Activated T-cell treated with anti-CD3 and anti-CD28 coated beads for 1 hour (primary cell): Measurements from ENCODE around the gene EXT2.

ENCODE experiments used
- DNase-seq: peaks from one replicate; pipeline ENCODE4 v3.0.0-alpha.2; 2020; ENCODE audit warnings: low read depth

The EXT2 gene

GRCh38 chr11:44205352-44205751, 109.9 kb downstream of the EXT2 start:
- no peak for DNase-seq

- DNase-seq = no peak
Observed at GRCh38 chr11:44205836-44206235, 110.4 kb downstream of the EXT2 start.

GRCh38 chr11:44207292-44207691, 111.8 kb downstream of the EXT2 start:
- no peak for DNase-seq

GRCh38 chr11:44208976-44209603, 113.6 kb downstream of the EXT2 start:
- DNase-seq = no peak

GRCh38 chr11:44212128-44212527, 116.7 kb downstream of the EXT2 start:
- DNase-seq = no peak

GRCh38 chr11:44213148-44213547, 117.7 kb downstream of the EXT2 start:
- no peak for DNase-seq

GRCh38 chr11:44217432-44217831, 122.0 kb downstream of the EXT2 start:
- no peak for DNase-seq

GRCh38 chr11:44219830-44220796, 124.6 kb downstream of the EXT2 start:
- DNase-seq = no peak

GRCh38 chr11:44221456-44221855, 126.0 kb downstream of the EXT2 start:
- no peak for DNase-seq

GRCh38 chr11:44221992-44222391, 126.5 kb downstream of the EXT2 start:
- no peak for DNase-seq

GRCh38 chr11:44223238-44223637, 127.8 kb downstream of the EXT2 start:
- no peak for DNase-seq

- no peak for DNase-seq
Observed at GRCh38 chr11:44224867-44225501, 129.5 kb downstream of the EXT2 start.

GRCh38 chr11:44226490-44226889, 131.0 kb downstream of the EXT2 start:
- DNase-seq = no peak

GRCh38 chr11:44226945-44227344, 131.5 kb downstream of the EXT2 start:
- no peak for DNase-seq

- no peak for DNase-seq
Observed at GRCh38 chr11:44228379-44228778, 132.9 kb downstream of the EXT2 start.

- DNase-seq = no peak
Observed at GRCh38 chr11:44229098-44229497, 133.6 kb downstream of the EXT2 start.

- DNase-seq = no peak
Observed at GRCh38 chr11:44229624-44230023, 134.1 kb downstream of the EXT2 start.

- no peak for DNase-seq
Observed at GRCh38 chr11:44235765-44236201, 140.3 kb downstream of the EXT2 start.

GRCh38 chr11:44236296-44236695, 140.8 kb downstream of the EXT2 start:
- no peak for DNase-seq

- DNase-seq = no peak
Observed at GRCh38 chr11:44237156-44237555, 141.7 kb downstream of the EXT2 start.

GRCh38 chr11:44241851-44242250, 146.4 kb downstream of the EXT2 start:
- DNase-seq = no peak

GRCh38 chr11:44243086-44243485, 147.6 kb downstream of the EXT2 start:
- no peak for DNase-seq
